Breast epithelium (tissue), 3 donors: ENCODE measurements around the gene THSD4.

Source experiments
- CTCF ChIP-seq, 3 donors: fragments of 450-650 bp; IDR thresholded peaks; one replicate each; pipeline ENCODE4 v1.5.1; 2016 to 2017; ENCODE audit warnings: antibody characterized with exemption in 3 of 3, mild to moderate bottlenecking in 3 of 3, moderate library complexity in 3 of 3
- POLR2A ChIP-seq: fragments of 450-650 bp; IDR thresholded peaks from one replicate; pipeline ENCODE4 v1.6.1; 2016; ENCODE audit warnings: antibody characterized with exemption, mild to moderate bottlenecking, moderate library complexity

GRCh38 chr15:71780115-71780976 lies 665.1 kb downstream of the THSD4 start:
- TF ChIP-seq POLR2A (no peak), CTCF (IDR thresholded peaks at IDR 0.05) (peak; percentile 40 to 57 (median 56))
